NCI-H1105 treated with DMSO at 0.1 percent for 48 hours (cell line): ENCODE results near the gene LRBA.
"Not testable (repeated sequence)": the region's sequence is repeated elsewhere in the genome, so short reads cannot be mapped to it uniquely, and the experiment has no call there.

Experiments
- DNase-seq: peaks from one replicate; lab custom pipeline; 2025; lab: John Stamatoyannopoulos, UW

Gene LRBA

DNA sequence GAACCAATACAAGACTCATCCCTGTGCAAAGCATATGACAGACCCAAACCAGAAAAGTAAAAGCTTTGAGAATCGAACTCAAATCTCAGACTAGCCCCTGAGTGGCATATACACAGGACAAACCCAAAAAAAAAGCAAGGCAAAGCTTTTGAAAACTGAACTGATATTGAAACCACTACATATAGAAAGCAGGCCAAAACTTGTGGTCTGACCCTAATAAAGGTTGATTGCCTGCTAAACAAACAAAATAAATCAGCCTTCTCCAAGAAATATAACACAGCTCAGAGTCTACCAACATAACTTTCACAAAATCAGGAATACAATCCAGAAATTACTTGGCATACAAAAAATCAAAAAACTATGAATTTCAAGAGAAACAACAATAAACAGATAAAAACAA lies 40.3 kb downstream of the LRBA start:
- DNase-seq = no peak

GRCh38 chr4:150974252-150974640 lies 40.8 kb downstream of the LRBA start:
- DNase-seq = no peak

GRCh38 chr4:150973626-150974251 lies 41.3 kb downstream of the LRBA start:
- DNase-seq = no peak

DNA sequence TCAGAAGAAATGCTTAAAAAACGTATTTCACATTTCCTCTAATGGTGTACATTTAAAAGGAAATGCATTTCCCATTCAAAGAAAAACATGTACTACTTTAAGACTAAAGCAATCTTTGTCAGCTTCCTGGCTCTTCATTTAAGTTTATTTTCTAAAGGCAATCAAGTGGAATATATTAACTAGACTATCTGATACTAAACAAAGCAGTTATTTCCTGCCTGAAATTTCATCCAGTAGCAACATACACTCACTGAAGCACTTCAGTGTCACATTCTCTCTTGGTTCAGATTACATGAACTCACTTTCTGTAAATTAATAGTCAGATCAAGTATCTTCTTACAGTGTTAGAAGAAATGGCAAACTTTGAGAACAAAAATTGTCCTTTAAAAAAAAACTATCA lies 42.5 kb downstream of the LRBA start:
- peak; percentile 4 for DNase-seq

GRCh38 chr4:150971901-150972300 lies 43.2 kb downstream of the LRBA start:
- DNase-seq = no peak

GRCh38 chr4:150970685-150971151 lies 44.4 kb downstream of the LRBA start:
- DNase-seq = no peak

- no peak for DNase-seq
Measured at GRCh38 chr4:150964754-150965153, 50.3 kb downstream of the LRBA start.

GRCh38 chr4:150963602-150964345 lies 51.3 kb downstream of the LRBA start:
- not testable (repeated sequence) for DNase-seq

DNA sequence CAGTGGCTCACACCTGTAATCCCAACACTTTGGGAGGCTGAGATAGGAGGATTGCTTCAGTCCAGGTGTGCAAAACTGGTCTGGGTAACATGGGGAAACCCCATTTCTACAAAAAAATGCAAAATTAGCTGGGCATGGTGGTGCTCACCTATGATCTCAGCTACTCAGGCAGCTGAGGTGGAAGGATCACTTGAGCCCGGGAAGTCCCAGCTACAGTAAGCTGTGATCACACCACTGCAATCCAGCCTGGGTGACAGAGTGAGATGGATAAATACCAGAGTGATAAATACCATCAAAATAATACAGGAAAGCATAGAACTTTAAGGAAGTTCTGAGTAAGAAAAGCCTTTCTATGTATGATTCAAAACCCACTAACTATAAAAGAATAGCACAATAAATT lies 52.8 kb downstream of the LRBA start:
- no peak for DNase-seq

DNA sequence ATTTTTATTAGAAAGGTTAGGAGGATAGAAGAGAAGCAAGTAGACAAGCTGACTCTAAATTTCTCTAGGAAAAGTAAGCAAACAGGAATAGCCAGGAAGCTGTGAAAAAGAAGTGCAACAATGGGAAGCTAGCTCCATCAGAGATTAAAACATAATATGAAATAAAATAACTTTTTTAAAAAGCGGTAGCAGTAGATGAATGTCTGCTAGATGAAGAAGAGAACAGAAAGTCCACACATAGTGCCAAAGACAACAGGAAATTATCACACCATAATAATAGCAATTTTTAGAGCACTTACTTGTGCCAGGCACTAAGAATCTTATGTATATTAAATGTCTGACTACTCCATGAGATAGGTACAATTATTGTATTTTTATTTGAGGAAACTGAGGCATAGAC lies 53.5 kb downstream of the LRBA start:
- DNase-seq = no peak

GRCh38 chr4:150960818-150961217 lies 54.3 kb downstream of the LRBA start:
- no peak for DNase-seq

DNA sequence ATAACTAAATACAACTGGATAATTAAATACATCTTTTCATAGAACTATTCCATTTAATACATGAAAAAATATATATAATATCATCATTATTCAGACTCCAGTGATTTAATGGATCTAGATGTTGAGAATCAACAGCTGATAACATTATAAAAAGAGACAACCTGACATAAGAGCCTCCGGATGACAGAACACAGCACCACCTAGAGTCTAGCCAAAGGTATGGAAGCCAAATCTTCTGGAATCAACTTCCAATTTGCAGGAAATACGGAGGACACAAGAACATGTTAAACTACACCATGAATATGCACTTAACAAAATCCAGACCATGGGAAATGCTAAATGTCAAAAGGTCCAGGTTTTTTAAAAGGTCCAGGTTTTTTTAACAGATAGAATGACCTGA lies 55.0 kb downstream of the LRBA start:
- DNase-seq = no peak

GRCh38 chr4:150957981-150958380 lies 57.1 kb downstream of the LRBA start:
- not testable (repeated sequence) for DNase-seq

DNA sequence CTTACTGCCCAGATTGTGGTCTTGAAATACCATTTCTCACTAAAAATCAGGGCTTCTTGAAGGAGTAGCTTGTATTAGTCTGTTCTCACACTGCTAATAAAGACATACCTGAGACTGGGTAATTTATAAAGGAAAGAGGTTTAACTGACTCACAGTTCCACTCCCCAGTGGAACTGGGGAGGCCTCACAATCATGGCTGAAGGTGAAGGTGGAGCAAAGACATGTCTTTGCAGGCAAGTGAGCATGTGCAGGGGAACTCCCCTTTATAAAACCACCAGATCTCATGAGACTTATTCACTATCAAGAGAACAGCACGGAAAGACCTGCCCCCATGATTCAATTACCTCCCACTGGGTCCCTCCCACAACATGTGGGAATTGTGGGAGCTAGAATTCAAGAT lies 58.0 kb downstream of the LRBA start:
- not testable (repeated sequence) for DNase-seq

DNA sequence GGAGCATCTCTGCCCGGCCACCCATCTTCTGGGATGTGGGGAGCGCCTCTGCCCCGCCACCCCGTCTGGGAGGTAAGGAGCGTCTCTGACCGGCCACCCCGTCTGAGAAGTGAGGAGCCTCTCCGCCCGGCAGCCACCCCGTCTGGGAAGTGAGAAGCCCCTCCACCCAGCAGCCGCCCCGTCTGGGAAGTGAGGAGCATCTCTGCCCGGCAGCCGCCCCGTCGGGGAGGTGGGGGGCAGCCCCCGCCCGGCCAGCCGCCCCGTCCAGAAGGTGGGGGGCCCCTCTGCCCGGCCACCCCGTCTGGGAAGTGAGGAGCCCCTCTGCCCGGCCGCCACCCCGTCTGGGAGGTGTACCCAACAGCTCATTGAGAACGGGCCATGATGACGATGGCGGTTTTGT lies 61.2 kb downstream of the LRBA start:
- not testable (repeated sequence) for DNase-seq

DNA sequence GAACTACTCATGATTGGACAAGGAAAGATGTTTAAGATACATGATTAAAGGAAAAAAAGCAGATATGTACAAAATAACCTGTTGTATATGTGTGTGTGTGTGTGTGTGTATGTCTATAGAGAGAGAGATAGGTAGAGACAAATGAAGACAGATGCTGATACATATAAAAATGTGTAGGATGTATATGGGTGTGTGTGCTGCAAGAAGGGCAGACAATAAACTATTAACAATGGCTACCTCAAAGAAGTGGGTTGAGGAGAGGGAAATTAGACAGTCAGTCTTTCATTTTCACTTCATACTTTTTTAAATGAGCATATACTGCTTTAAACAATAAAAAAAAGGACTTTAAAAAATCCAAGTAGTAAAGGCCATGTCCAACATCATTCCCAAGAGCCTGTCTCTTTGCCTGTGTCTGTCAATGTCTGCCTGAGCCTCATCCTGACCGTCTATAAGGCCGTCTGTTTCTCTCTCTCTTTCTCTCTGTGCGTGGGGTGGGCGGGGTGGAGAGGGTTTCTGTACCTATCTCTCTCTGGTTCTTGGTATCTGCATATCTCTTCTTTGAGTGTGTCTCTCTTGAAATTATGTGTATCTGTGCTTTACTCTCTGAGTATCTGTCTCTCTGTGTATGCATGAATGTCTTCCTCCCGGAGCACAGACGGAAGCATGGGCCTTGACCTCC lies 62.8 kb downstream of the LRBA start:
- no peak for DNase-seq

GRCh38 chr4:150950657-150951288 lies 64.3 kb downstream of the LRBA start:
- DNase-seq = no peak

GRCh38 chr4:150949943-150950342 lies 65.1 kb downstream of the LRBA start:
- no peak for DNase-seq

DNA sequence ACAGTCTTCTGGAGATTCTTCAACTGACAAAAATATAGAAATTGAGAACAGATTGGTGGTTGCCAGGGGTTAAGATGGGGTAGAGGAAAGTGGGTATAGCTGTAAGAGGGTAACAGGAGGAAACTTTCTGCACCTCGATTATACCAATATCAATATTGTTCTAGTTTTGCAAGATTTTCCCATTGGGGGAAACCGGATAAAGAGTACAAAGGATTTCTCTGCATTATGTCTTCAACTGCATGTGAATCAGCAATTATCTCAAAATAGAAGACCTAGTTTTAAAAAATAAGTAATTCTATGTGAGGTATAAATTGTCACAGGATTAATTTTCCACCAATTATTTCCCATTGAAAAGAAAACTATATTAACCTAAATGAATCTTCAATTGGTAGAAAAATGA lies 65.7 kb downstream of the LRBA start:
- no peak for DNase-seq

DNA sequence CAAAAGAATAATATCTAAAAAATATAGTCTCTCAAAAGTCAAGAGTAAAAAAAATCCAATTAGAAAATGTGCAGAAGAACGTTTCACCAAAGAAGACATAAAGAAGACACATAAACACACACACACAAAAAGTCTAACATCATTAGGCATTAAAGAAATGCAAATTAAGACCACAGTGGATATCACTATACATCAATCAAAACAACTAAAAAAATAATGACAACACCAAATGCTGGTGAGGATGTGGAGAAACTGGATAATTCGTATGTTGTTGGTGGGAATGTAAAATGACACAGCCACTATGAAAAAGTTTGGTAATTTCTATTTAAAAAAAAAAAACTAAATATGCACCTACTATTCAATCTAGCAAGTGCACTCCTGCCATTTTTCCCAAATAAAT lies 66.4 kb downstream of the LRBA start:
- no peak for DNase-seq

GRCh38 chr4:150948074-150948473 lies 67.0 kb downstream of the LRBA start:
- DNase-seq = no peak

- DNase-seq = no peak
Measured at GRCh38 chr4:150944660-150945059, 70.4 kb downstream of the LRBA start.

GRCh38 chr4:150943818-150944217 lies 71.3 kb downstream of the LRBA start:
- no peak for DNase-seq
